Measurements from ENCODE around the gene AMH.

AMH gene

GRCh38 chr19:2239771-2240770 lies 9.1 kb upstream of the AMH start:
- ChIA-PET POLR2A (interaction anchor here (0.5 to 1.6 kb wide), 8 partner anchors 9 to 987 kb away, joined by 3 to 6 read pairs (median 3); partner anchors contain the start of gene AMH), CTCF (interaction anchor here (0.6 to 8.1 kb wide), 11 partner anchors 11 to 188 kb away, joined by 3 to 52 read pairs (median 4); partner anchors contain the start of gene AMH)
- Histone ChIP-seq H3K27me3 (replicated peaks in 2 of 5; ENCODE audit: control insufficient read depth in 4 of 5, insufficient read depth in 5 of 5, low read length in 4 of 5) (no peaks in the 10 kb centered on the region), H3K4me3 (ENCODE audit: control insufficient read depth in 1 of 7, extremely low read depth in 1 of 7, insufficient read depth in 4 of 7, low read depth in 2 of 7, low read length in 6 of 7) (peak overlapping the region; percentile 39 to 86 (median 69)), H3K4me1 (ENCODE audit: control extremely low read depth in 1 of 4, control insufficient read depth in 4 of 4, insufficient read depth in 4 of 4, low read length in 3 of 4) (peaks cover 0 to 65% (median 58%) of the 10 kb centered on the region in 4 experiments), H3K27ac (ENCODE audit: insufficient read depth in 1 of 2, low read depth in 1 of 2, low read length in 2 of 2, poor library complexity in 1 of 2, severe bottlenecking in 2 of 2) (peak overlapping the region; percentile 72 to 91), H3K36me3 (ENCODE audit: control insufficient read depth in 4 of 4, insufficient read depth in 4 of 4, low read length in 3 of 4) (peaks cover 5 to 54% (median 21%) of the 10 kb centered on the region in 4 experiments), H3K9me3 (ENCODE audit: control extremely low read depth in 1 of 5, control insufficient read depth in 4 of 5, insufficient read depth in 2 of 5, low read depth in 1 of 5, low read length in 4 of 5) (no peaks in the 10 kb centered on the region)
- 26% methylated on average over 28 of the region's 34 CpGs for WGBS (ENCODE audit: insufficient coverage)
- DNase-seq, result peak; percentile 67 to 82 (median 78)

GRCh38 chr19:2240881-2241760 lies 8.0 kb upstream of the AMH start:
- peak overlapping the region in 1 of 7 experiments; percentile 76 for H3K4me3 ChIP-seq (ENCODE audit: control insufficient read depth in 1 of 7, extremely low read depth in 1 of 7, insufficient read depth in 4 of 7, low read depth in 2 of 7, low read length in 6 of 7)

DNA sequence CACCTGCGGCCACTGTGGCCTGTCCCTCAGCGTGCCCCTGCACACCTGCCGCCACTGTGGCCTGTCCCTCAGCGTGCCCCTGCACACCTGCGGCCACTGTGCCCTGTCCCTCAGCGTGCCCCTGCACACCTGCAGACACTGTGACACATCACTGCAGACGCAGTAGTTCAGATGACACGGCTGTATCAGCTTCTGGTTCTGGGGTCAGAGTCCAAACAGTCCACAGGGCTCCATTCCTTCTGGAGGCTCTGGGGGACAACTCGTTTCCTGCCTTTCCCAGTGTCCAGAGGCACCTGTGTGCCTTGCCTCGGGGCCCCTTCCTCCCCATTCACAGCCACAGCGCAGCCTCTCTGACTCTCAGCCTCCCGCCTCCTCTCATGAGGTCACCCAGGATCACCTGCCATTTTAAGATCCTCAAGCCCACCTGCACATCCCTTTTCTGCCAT lies 7.0 kb upstream of the AMH start:
- POLR2A ChIA-PET, result no interaction called here
- no peak overlapping the region for H3K4me3 ChIP-seq (ENCODE audit: control insufficient read depth in 1 of 7, extremely low read depth in 1 of 7, insufficient read depth in 4 of 7, low read depth in 2 of 7, low read length in 6 of 7)
- H3K4me1 ChIP-seq (ENCODE audit: control extremely low read depth in 1 of 4, control insufficient read depth in 4 of 4, insufficient read depth in 4 of 4, low read length in 3 of 4), result peaks cover 0 to 56% (median 51%) of the 10 kb centered on the region in 4 experiments
- no peaks in the 10 kb centered on the region for H3K9me3 ChIP-seq (ENCODE audit: control extremely low read depth in 1 of 5, control insufficient read depth in 4 of 5, insufficient read depth in 2 of 5, low read depth in 1 of 5, low read length in 4 of 5)
- H3K36me3 ChIP-seq (ENCODE audit: control insufficient read depth in 4 of 4, insufficient read depth in 4 of 4, low read length in 3 of 4), result peaks cover 7 to 74% (median 37%) of the 10 kb centered on the region in 4 experiments
- no peak overlapping the region for H3K27ac ChIP-seq (ENCODE audit: insufficient read depth in 1 of 2, low read depth in 1 of 2, low read length in 2 of 2, poor library complexity in 1 of 2, severe bottlenecking in 2 of 2)
- no peak for DNase-seq
- 97% methylated on average over 9 of the region's 12 CpGs for WGBS (ENCODE audit: insufficient coverage)
- CTCF ChIA-PET, result interaction anchor here (0.6 to 8.1 kb wide), 3 partner anchors 9 to 23 kb away, joined by 3 to 52 read pairs (median 4); partner anchors contain the start of gene AMH
- H3K27me3 ChIP-seq (replicated peaks in 2 of 5; ENCODE audit: control insufficient read depth in 4 of 5, insufficient read depth in 5 of 5, low read length in 4 of 5), result no peaks in the 10 kb centered on the region

More at GRCh38 chr19:2240881-2241760, 8.0 kb upstream of the AMH start:
- Histone ChIP-seq H3K4me1 (ENCODE audit: control extremely low read depth in 1 of 4, control insufficient read depth in 4 of 4, insufficient read depth in 4 of 4, low read length in 3 of 4) (peaks cover 0 to 61% (median 55%) of the 10 kb centered on the region in 4 experiments), H3K9me3 (ENCODE audit: control extremely low read depth in 1 of 5, control insufficient read depth in 4 of 5, insufficient read depth in 2 of 5, low read depth in 1 of 5, low read length in 4 of 5) (no peaks in the 10 kb centered on the region), H3K27me3 (replicated peaks in 2 of 5; ENCODE audit: control insufficient read depth in 4 of 5, insufficient read depth in 5 of 5, low read length in 4 of 5) (no peaks in the 10 kb centered on the region), H3K36me3 (ENCODE audit: control insufficient read depth in 4 of 4, insufficient read depth in 4 of 4, low read length in 3 of 4) (peaks cover 7 to 64% (median 27%) of the 10 kb centered on the region in 4 experiments), H3K27ac (ENCODE audit: insufficient read depth in 1 of 2, low read depth in 1 of 2, low read length in 2 of 2, poor library complexity in 1 of 2, severe bottlenecking in 2 of 2) (peak overlapping the region in 1 of 2 experiments; percentile 91)
- 93% methylated on average over 33 of the region's 41 CpGs for WGBS (ENCODE audit: insufficient coverage)
- ChIA-PET CTCF (interaction anchor here (0.9 to 8.1 kb wide), 6 partner anchors 10 to 95 kb away, joined by 3 to 52 read pairs (median 7); partner anchors contain the start of gene AMH), POLR2A (interaction anchor here (0.6 to 1.6 kb wide), 3 partner anchors 23 to 707 kb away, joined by 3 to 4 read pairs (median 3); no protein-coding TSS in a partner anchor)
- DNase-seq, result no peak

DNA sequence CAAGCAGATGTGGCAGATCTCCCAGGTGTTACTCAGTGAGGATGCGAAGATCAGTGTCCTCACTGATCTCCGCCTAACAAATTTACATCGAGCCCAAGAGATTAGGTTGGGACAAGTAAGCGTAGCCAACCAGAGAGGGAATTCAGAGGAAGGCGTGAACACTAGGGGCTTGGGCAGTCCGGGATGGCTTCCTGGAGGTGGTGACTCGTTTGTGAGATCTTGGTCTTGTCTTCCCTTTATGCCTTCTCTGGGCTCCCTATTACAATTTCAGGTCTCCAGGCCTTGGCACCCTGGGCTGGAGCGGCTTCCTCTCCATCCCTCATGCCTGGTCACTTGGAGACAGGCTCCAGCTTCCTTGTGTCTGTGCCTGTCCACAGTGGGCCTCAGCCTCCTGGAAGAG lies 6.3 kb upstream of the AMH start:
- WGBS (ENCODE audit: insufficient coverage), result 94% methylated on average over 7 of the region's 8 CpGs
- peaks cover 7 to 80% (median 43%) of the 10 kb centered on the region in 4 experiments for H3K36me3 ChIP-seq (ENCODE audit: control insufficient read depth in 4 of 4, insufficient read depth in 4 of 4, low read length in 3 of 4)
- H3K9me3 ChIP-seq (ENCODE audit: control extremely low read depth in 1 of 5, control insufficient read depth in 4 of 5, insufficient read depth in 2 of 5, low read depth in 1 of 5, low read length in 4 of 5), result no peaks in the 10 kb centered on the region
- POLR2A ChIA-PET, result no interaction called here
- no peak for DNase-seq
- no peak overlapping the region for H3K4me3 ChIP-seq (ENCODE audit: control insufficient read depth in 1 of 7, extremely low read depth in 1 of 7, insufficient read depth in 4 of 7, low read depth in 2 of 7, low read length in 6 of 7)
- no peaks in the 10 kb centered on the region for H3K27me3 ChIP-seq (replicated peaks in 2 of 5; ENCODE audit: control insufficient read depth in 4 of 5, insufficient read depth in 5 of 5, low read length in 4 of 5)
- H3K4me1 ChIP-seq (ENCODE audit: control extremely low read depth in 1 of 4, control insufficient read depth in 4 of 4, insufficient read depth in 4 of 4, low read length in 3 of 4), result peaks cover 0 to 49% (median 44%) of the 10 kb centered on the region in 4 experiments
- H3K27ac ChIP-seq (ENCODE audit: insufficient read depth in 1 of 2, low read depth in 1 of 2, low read length in 2 of 2, poor library complexity in 1 of 2, severe bottlenecking in 2 of 2), result no peak overlapping the region
- CTCF ChIA-PET, result interaction anchor here (1.1 to 8.1 kb wide), 2 partner anchors 8 to 18 kb away, joined by 4 to 52 read pairs; partner anchors contain the start of gene AMH

DNA sequence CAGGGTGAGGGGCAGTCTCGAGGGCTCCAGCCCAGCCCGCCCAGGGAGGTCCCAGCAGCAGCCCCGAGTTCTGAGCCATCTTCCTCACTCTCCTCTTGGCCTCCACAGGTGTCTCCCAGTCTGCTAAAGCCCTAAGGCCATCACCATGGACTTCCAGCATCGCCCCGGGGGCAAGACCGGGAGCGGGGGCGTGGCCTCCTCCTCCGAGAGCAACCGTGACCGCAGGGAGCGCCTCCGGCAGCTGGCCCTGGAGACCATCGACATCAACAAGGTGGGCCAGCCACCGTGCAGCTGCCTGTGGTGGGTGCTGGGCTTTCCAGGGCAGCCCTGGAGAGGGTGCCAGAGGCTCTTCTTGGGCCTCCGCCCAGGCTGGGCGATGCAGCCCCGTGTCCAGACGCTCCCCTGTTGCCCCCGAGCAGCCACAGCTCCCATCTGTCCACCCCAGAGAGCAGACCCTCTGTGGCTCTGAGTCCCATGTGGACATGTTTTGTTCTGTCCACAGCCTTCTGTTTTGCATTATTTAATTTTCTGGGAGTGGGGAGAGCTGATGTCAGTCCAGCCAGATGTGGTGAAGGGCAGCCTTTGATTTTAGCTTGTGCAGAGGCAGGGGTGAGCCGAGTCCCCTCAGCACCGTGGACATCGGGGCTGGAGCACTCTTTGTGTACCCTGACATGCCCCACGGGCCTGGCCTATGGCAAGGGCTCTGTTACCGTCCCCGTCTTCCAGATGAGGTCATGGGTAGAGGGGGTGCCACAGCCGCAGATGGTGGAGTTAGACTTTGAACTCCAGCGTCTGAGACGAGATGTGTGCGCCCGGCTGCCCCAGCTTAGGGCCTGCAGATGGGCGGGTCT lies 5.6 kb upstream of the AMH start:
- POLR2A ChIA-PET, result no interaction called here

DNA sequence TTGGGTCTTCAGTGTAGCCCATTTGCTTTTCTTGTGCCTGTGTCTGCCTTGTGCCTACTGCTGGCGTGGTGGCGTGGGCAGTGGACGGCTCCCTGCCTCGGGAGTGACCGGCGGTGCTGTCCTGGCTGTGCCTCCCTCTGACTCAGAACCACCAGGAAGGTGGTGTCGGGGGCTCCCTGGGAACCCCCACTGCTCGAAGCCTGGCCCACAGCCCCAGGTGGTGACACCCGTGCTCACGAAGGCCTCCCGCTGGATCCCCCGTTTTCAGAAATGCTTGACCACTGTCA lies 5.1 kb upstream of the AMH start:
- Histone ChIP-seq H3K4me1 (ENCODE audit: control extremely low read depth in 1 of 4, control insufficient read depth in 4 of 4, insufficient read depth in 4 of 4, low read length in 3 of 4) (peaks cover 0 to 36% (median 32%) of the 10 kb centered on the region in 4 experiments), H3K9me3 (ENCODE audit: control extremely low read depth in 1 of 5, control insufficient read depth in 4 of 5, insufficient read depth in 2 of 5, low read depth in 1 of 5, low read length in 4 of 5) (no peaks in the 10 kb centered on the region), H3K36me3 (ENCODE audit: control insufficient read depth in 4 of 4, insufficient read depth in 4 of 4, low read length in 3 of 4) (peaks cover 7 to 85% (median 49%) of the 10 kb centered on the region in 4 experiments), H3K27ac (ENCODE audit: insufficient read depth in 1 of 2, low read depth in 1 of 2, low read length in 2 of 2, poor library complexity in 1 of 2, severe bottlenecking in 2 of 2) (no peak overlapping the region), H3K27me3 (replicated peaks in 2 of 5; ENCODE audit: control insufficient read depth in 4 of 5, insufficient read depth in 5 of 5, low read length in 4 of 5) (peaks cover 0 to 3% (median 0%) of the 10 kb centered on the region in 5 experiments), H3K4me3 (ENCODE audit: control insufficient read depth in 1 of 7, extremely low read depth in 1 of 7, insufficient read depth in 4 of 7, low read depth in 2 of 7, low read length in 6 of 7) (no peak overlapping the region)
- CTCF ChIA-PET, result interaction anchor here (1.6 to 8.1 kb wide), 2 partner anchors 7 to 15 kb away, joined by 4 to 52 read pairs; partner anchors contain the start of gene AMH
- WGBS (ENCODE audit: insufficient coverage), result 96% methylated on average over 12 of the region's 12 CpGs
- POLR2A ChIA-PET, result interaction anchor here (0.5 kb wide), 1 partner anchor 347 kb away, joined by 4 read pairs; no protein-coding TSS in a partner anchor
- DNase-seq, result no peak

More for the DNA sequence above, 5.6 kb upstream of the AMH start:
- CTCF ChIA-PET, result interaction anchor here (1.1 to 8.1 kb wide), 2 partner anchors 8 to 17 kb away, joined by 4 to 52 read pairs; partner anchors contain the start of gene AMH
- Histone ChIP-seq H3K27me3 (replicated peaks in 2 of 5; ENCODE audit: control insufficient read depth in 4 of 5, insufficient read depth in 5 of 5, low read length in 4 of 5) (no peaks in the 10 kb centered on the region), H3K4me3 (ENCODE audit: control insufficient read depth in 1 of 7, extremely low read depth in 1 of 7, insufficient read depth in 4 of 7, low read depth in 2 of 7, low read length in 6 of 7) (no peak overlapping the region), H3K27ac (ENCODE audit: insufficient read depth in 1 of 2, low read depth in 1 of 2, low read length in 2 of 2, poor library complexity in 1 of 2, severe bottlenecking in 2 of 2) (no peak overlapping the region), H3K36me3 (ENCODE audit: control insufficient read depth in 4 of 4, insufficient read depth in 4 of 4, low read length in 3 of 4) (peaks cover 7 to 82% (median 46%) of the 10 kb centered on the region in 4 experiments), H3K9me3 (ENCODE audit: control extremely low read depth in 1 of 5, control insufficient read depth in 4 of 5, insufficient read depth in 2 of 5, low read depth in 1 of 5, low read length in 4 of 5) (no peaks in the 10 kb centered on the region), H3K4me1 (ENCODE audit: control extremely low read depth in 1 of 4, control insufficient read depth in 4 of 4, insufficient read depth in 4 of 4, low read length in 3 of 4) (peaks cover 0 to 42% (median 37%) of the 10 kb centered on the region in 4 experiments)
- 91% methylated on average over 29 of the region's 32 CpGs for WGBS (ENCODE audit: insufficient coverage)
- no peak for DNase-seq

All from common myeloid progenitor, CD34-positive (primary cell).